Measurements from ENCODE around the gene CABLES1. TPM values are rescaled to one million over a fixed set of nuclear protein-coding genes. Genes with fewer than 3 reads are reported as not detected.

The CABLES1 gene
- total and polyA plus RNA-seq, 2 experiments from 2014 or later, result 3.8 to 4.1 TPM

- H3K4me3 ChIP-seq, result no peak overlapping the region
- H3K27me3 ChIP-seq, result no peaks in the 10 kb centered on the region
- H3K9me3 ChIP-seq (ENCODE audit: low read depth), result no peaks in the 10 kb centered on the region
- peak in 1 of 2 donors; percentile 12 for DNase-seq (ENCODE audit: low read depth in 1 of 2, low spot score in 1 of 2)
- no peak overlapping the region for H3K27ac ChIP-seq
- H3K4me1 ChIP-seq (ENCODE audit: low read depth), result no peaks in the 10 kb centered on the region
- no peaks in the 10 kb centered on the region for H3K36me3 ChIP-seq
- no peak for TF ChIP-seq CTCF (IDR thresholded peaks at IDR 0.05; ENCODE audit: low read depth, low read length)
Observed at GRCh38 chr18:23245461-23245860, 110.2 kb downstream of the CABLES1 start.

DNA sequence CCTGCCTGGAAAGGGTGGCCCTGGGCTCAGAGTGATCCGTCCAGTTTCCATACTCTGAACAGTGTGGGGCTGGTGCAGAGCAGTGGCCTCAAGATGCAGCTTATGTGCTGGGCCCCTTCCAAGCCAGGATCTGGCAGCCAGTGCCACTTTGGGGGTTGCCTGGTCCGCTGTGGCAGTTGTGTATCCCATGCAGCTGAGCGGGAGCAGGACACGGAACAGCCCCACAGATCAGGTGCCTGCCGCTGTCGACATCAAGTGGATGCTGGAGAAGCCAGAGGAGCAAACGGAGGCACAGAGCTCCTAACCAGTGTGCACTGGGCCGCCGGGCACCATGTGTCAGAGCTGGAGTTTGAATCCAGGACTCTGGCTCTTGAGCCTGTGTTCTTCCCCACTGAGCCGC lies 112.0 kb downstream of the CABLES1 start:
- Histone ChIP-seq H3K27me3 (no peaks in the 10 kb centered on the region), H3K9me3 (ENCODE audit: low read depth) (no peaks in the 10 kb centered on the region), H3K27ac (no peak overlapping the region), H3K4me1 (ENCODE audit: low read depth) (no peaks in the 10 kb centered on the region), H3K36me3 (no peaks in the 10 kb centered on the region), H3K4me3 (no peak overlapping the region)
- TF ChIP-seq CTCF (IDR thresholded peaks at IDR 0.05; ENCODE audit: low read depth, low read length), result no peak
- DNase-seq (ENCODE audit: low read depth in 1 of 2, low spot score in 1 of 2), result no peak

DNA sequence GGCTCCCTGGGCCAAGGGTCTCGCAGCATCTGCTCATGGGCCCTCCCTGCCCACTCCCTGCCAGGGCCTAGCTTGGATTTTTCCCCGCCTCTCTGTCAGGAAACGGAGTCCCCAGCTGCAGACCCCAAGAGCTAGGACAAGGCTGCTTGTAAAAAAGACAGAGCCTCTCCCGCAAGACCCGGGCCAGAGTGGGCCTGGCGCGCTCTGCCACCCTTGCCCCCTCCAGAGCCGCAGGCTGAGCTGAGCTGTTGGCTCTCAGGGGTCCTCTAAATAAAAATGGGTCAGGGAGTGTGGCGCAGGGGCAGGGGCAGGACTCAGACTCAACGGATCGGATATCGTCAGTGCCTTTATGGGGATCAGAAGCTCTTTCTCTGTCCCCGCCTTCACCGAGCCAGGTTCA lies 112.6 kb downstream of the CABLES1 start:
- no peak for TF ChIP-seq CTCF (IDR thresholded peaks at IDR 0.05; ENCODE audit: low read depth, low read length)
- DNase-seq (ENCODE audit: low read depth in 1 of 2, low spot score in 1 of 2), result no peak
- Histone ChIP-seq H3K36me3 (no peaks in the 10 kb centered on the region), H3K27me3 (no peaks in the 10 kb centered on the region), H3K4me1 (ENCODE audit: low read depth) (no peaks in the 10 kb centered on the region), H3K9me3 (ENCODE audit: low read depth) (no peaks in the 10 kb centered on the region), H3K4me3 (no peak overlapping the region), H3K27ac (no peak overlapping the region)

DNA sequence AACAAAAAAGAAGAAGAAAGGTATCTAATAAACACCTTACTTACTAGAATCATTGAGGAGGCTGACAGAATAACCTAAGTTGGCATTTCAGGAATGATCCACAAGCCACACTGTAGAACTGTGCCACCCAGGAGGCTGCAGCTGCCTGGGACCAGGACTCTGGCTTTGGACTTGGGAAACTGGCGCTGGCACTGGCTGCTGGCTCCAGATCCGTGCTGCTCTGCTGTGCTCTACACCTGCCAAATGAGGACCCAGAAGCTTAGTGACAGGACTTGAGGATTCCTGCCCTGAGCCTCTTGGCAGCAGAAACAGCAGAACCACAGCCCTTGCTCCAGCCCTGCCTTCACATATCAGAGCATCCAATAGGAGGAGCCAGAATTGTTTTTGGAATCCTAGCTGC lies 113.5 kb downstream of the CABLES1 start:
- no peak for TF ChIP-seq CTCF (IDR thresholded peaks at IDR 0.05; ENCODE audit: low read depth, low read length)
- Histone ChIP-seq H3K27ac (no peak overlapping the region), H3K9me3 (ENCODE audit: low read depth) (no peaks in the 10 kb centered on the region), H3K4me1 (ENCODE audit: low read depth) (no peaks in the 10 kb centered on the region), H3K4me3 (no peak overlapping the region), H3K27me3 (no peaks in the 10 kb centered on the region), H3K36me3 (no peaks in the 10 kb centered on the region)
- no peak for DNase-seq (ENCODE audit: low read depth in 1 of 2, low spot score in 1 of 2)

DNA sequence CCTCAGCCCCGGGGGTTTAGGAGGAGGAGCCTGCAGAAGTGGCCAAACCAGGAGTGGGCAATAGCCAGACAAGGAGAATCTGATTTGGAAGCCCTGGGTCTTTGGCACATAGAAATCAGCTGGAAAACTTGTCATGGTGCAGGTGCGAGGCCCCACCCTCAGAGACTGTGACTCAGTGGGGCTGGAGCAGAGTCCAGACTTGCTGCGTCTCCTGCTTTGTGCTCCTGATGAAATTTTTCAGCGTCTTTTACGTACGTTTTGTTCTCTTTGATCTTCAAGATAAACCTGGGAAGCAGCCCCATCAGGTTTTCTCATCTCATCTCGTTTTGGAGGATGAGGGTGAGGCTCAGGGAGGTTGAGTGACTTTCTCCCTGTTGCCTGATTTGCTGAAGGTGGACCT lies 114.1 kb downstream of the CABLES1 start:
- Histone ChIP-seq H3K27ac (no peak overlapping the region), H3K4me3 (no peak overlapping the region), H3K9me3 (ENCODE audit: low read depth) (no peaks in the 10 kb centered on the region), H3K36me3 (no peaks in the 10 kb centered on the region), H3K4me1 (ENCODE audit: low read depth) (no peaks in the 10 kb centered on the region), H3K27me3 (no peaks in the 10 kb centered on the region)
- TF ChIP-seq CTCF (IDR thresholded peaks at IDR 0.05; ENCODE audit: low read depth, low read length), result no peak
- no peak for DNase-seq (ENCODE audit: low read depth in 1 of 2, low spot score in 1 of 2)
